Neural crest cell (in vitro differentiated cells): ENCODE data around the gene ALDH1A3. TPM values are rescaled to one million over a fixed set of nuclear protein-coding genes. Genes with fewer than 3 reads are reported as not detected.

Experiments used
- DNase-seq: peaks from one replicate; pipeline ENCODE4 v3.0.0; 2021; ENCODE audit warnings: low read depth, mixed read lengths, low spot score
- H3K27ac Mint-ChIP-seq: one replicate; pipeline ENCODE4 v1.8.0; 2021; ENCODE audit warnings: mild to moderate bottlenecking, mixed read lengths; ENCODE audit not compliant: unreplicated experiment
- H3K27me3 Mint-ChIP-seq: 2 replicates; pipeline ENCODE4 v1.8.0; 2021; ENCODE audit warnings: low read depth, mild to moderate bottlenecking, mixed read lengths
- H3K36me3 Mint-ChIP-seq: 2 replicates; pipeline ENCODE4 v1.8.0; 2021; ENCODE audit warnings: low read depth, mild to moderate bottlenecking, mixed read lengths
- H3K4me1 Mint-ChIP-seq: 2 replicates; pipeline ENCODE4 v1.8.0; 2021; ENCODE audit warnings: mixed read lengths
- H3K4me3 Mint-ChIP-seq: one replicate; pipeline ENCODE4 v1.8.0; 2021; ENCODE audit warnings: mild to moderate bottlenecking, mixed read lengths
- H3K9me3 Mint-ChIP-seq: 2 replicates; pipeline ENCODE4 v1.8.0; 2021; ENCODE audit warnings: mixed read lengths
- CTCF ChIP-seq: fragments of 200-600 bp; sonication (generic); conservative IDR thresholded peaks from 2 replicates; pipeline ENCODE4 v1.5.0; 2021; ENCODE audit warnings: antibody characterized with exemption, mild to moderate bottlenecking
- total RNA-seq: library from RNA; stranded (reverse); gene quantifications from 2 replicates; pipeline ENCODE4 v1.2.1, GENCODE V29; 2021

ALDH1A3 gene
- total RNA-seq, 1 donor from 2014 or later, result 8.0 TPM

GRCh38 chr15:100877551-100877950, 2.1 kb upstream of the ALDH1A3 start:
- no peak for DNase-seq
- H3K27me3 Mint-ChIP-seq, result peaks cover 78% of the 10 kb centered on the region

GRCh38 chr15:100878130-100878529, 1.5 kb upstream of the ALDH1A3 start:
- no peak for DNase-seq
- no peak overlapping the region for H3K27ac Mint-ChIP-seq
- peak overlapping the region; percentile 90 for H3K4me3 Mint-ChIP-seq
- H3K9me3 Mint-ChIP-seq, result no peaks in the 10 kb centered on the region
- peaks cover 15% of the 10 kb centered on the region for H3K4me1 Mint-ChIP-seq
- H3K36me3 Mint-ChIP-seq, result no peaks in the 10 kb centered on the region
- H3K27me3 Mint-ChIP-seq, result peaks cover 80% of the 10 kb centered on the region
- no peak for TF ChIP-seq CTCF

More at GRCh38 chr15:100877551-100877950, 2.1 kb upstream of the ALDH1A3 start:
- H3K36me3 Mint-ChIP-seq, result no peaks in the 10 kb centered on the region
- H3K27ac Mint-ChIP-seq, result no peak overlapping the region
- H3K4me3 Mint-ChIP-seq, result no peak overlapping the region
- no peaks in the 10 kb centered on the region for H3K9me3 Mint-ChIP-seq
- no peak for TF ChIP-seq CTCF
- peaks cover 15% of the 10 kb centered on the region for H3K4me1 Mint-ChIP-seq

- Mint-ChIP-seq H3K9me3 (no peaks in the 10 kb centered on the region), H3K4me1 (peaks cover 15% of the 10 kb centered on the region)
- DNase-seq, result no peak
Measured at GRCh38 chr15:100878648-100879047, 983 bp upstream of the ALDH1A3 start.

GRCh38 chr15:100879061-100879463, 569 bp upstream of the ALDH1A3 start:
- H3K27me3 Mint-ChIP-seq, result peaks cover 88% of the 10 kb centered on the region
- H3K4me1 Mint-ChIP-seq, result peaks cover 15% of the 10 kb centered on the region
- H3K9me3 Mint-ChIP-seq, result no peaks in the 10 kb centered on the region
- H3K4me3 Mint-ChIP-seq, result no peak overlapping the region
- no peak for TF ChIP-seq CTCF
- H3K36me3 Mint-ChIP-seq, result no peaks in the 10 kb centered on the region
- no peak for DNase-seq
- no peak overlapping the region for H3K27ac Mint-ChIP-seq

More at GRCh38 chr15:100878648-100879047, 983 bp upstream of the ALDH1A3 start:
- peak overlapping the region; percentile 90 for H3K4me3 Mint-ChIP-seq
- H3K27me3 Mint-ChIP-seq, result peaks cover 85% of the 10 kb centered on the region
- H3K27ac Mint-ChIP-seq, result no peak overlapping the region
- TF ChIP-seq CTCF, result no peak
- H3K36me3 Mint-ChIP-seq, result no peaks in the 10 kb centered on the region

GRCh38 chr15:100880139-100880896, 687 bp downstream of the ALDH1A3 start:
- TF ChIP-seq CTCF, result no peak
- Mint-ChIP-seq H3K4me3 (peak overlapping the region; percentile 83), H3K36me3 (no peaks in the 10 kb centered on the region), H3K27ac (no peak overlapping the region), H3K27me3 (peaks cover 82% of the 10 kb centered on the region), H3K9me3 (no peaks in the 10 kb centered on the region), H3K4me1 (peaks cover 15% of the 10 kb centered on the region)
- no peak for DNase-seq
